ENCODE results near the gene MAZ. TPM values are rescaled to one million over a fixed set of nuclear protein-coding genes. Genes with fewer than 3 reads are reported as not detected.

MAZ gene
- total RNA-seq, 4 donors from 2014 or later, result 62.1 to 101 (median 84.8) TPM

- no peak overlapping the region for H3K4me3 ChIP-seq (ENCODE audit: low read depth, poor library complexity, severe bottlenecking)
- 89 to 92% methylated on average over 27 to 28 of the region's 28 CpGs for WGBS, 2 donors
- no peak for DNase-seq (ENCODE audit: low spot score in 2 of 2)
- TF ChIP-seq POLR2A (IDR thresholded peaks at IDR 0.05), result no peak
- no peak for TF ChIP-seq CTCF (IDR thresholded peaks at IDR 0.05)
- intact Hi-C loops (cut with DNase I; ENCODE audit: low total_unique reads), result loop anchor here (10.0 kb wide), 1 partner anchor 140 kb away; no protein-coding TSS in a partner anchor
Observed at GRCh38 chr16:29844575-29845331, 38.4 kb downstream of the MAZ start.

GRCh38 chr16:29845656-29846055, 39.3 kb downstream of the MAZ start:
- WGBS, 2 donors, result 92 to 96% methylated on average over 16 to 18 of the region's 18 CpGs

GRCh38 chr16:29848420-29849297, 42.3 kb downstream of the MAZ start:
- WGBS, 2 donors, result 37 to 65% methylated on average over 9 to 15 of the region's 15 CpGs
- H3K4me3 ChIP-seq (ENCODE audit: low read depth, poor library complexity, severe bottlenecking), result no peak overlapping the region
- TF ChIP-seq CTCF (IDR thresholded peaks at IDR 0.05) (peak in 1 of 3 donors; percentile 77), POLR2A (IDR thresholded peaks at IDR 0.05) (no peak)
- intact Hi-C loops (cut with DNase I; ENCODE audit: low total_unique reads), result loop anchor here (10.0 kb wide), 1 partner anchor 144 kb away; no protein-coding TSS in a partner anchor
- DNase-seq (ENCODE audit: low spot score in 2 of 2), result peak; percentile 36 to 95

More at GRCh38 chr16:29845656-29846055, 39.3 kb downstream of the MAZ start:
- TF ChIP-seq CTCF (IDR thresholded peaks at IDR 0.05) (no peak), POLR2A (IDR thresholded peaks at IDR 0.05) (no peak)
- no peak overlapping the region for H3K4me3 ChIP-seq (ENCODE audit: low read depth, poor library complexity, severe bottlenecking)
- no peak for DNase-seq (ENCODE audit: low spot score in 2 of 2)
- intact Hi-C loops (cut with DNase I; ENCODE audit: low total_unique reads), result loop anchor here (10.0 kb wide), 1 partner anchor 141 kb away; no protein-coding TSS in a partner anchor

GRCh38 chr16:29849505-29849904, 43.2 kb downstream of the MAZ start:
- DNase-seq (ENCODE audit: low spot score in 2 of 2), result no peak
- TF ChIP-seq POLR2A (IDR thresholded peaks at IDR 0.05) (no peak), CTCF (IDR thresholded peaks at IDR 0.05) (no peak)
- no peak overlapping the region for H3K4me3 ChIP-seq (ENCODE audit: low read depth, poor library complexity, severe bottlenecking)
- 51 to 69% methylated on average over 5 of the region's 5 CpGs for WGBS, 2 donors
- intact Hi-C loops (cut with DNase I; ENCODE audit: low total_unique reads), result loop anchor here (10.0 kb wide), 1 partner anchor 145 kb away; no protein-coding TSS in a partner anchor

GRCh38 chr16:29850998-29851397, 44.7 kb downstream of the MAZ start:
- no peak for DNase-seq (ENCODE audit: low spot score in 2 of 2)
- H3K4me3 ChIP-seq (ENCODE audit: low read depth, poor library complexity, severe bottlenecking), result no peak overlapping the region
- 75 to 91% methylated on average over 3 of the region's 3 CpGs for WGBS, 2 donors
- intact Hi-C loops (cut with DNase I; ENCODE audit: low total_unique reads), result no loop called here
- TF ChIP-seq POLR2A (IDR thresholded peaks at IDR 0.05), result no peak
- no peak for TF ChIP-seq CTCF (IDR thresholded peaks at IDR 0.05)
